GM19023 (cell line): Measurements from ENCODE around the gene CCDC18.
"Not testable (repeated sequence)": the region's sequence is repeated elsewhere in the genome, so short reads cannot be mapped to it uniquely, and the experiment has no call there.

Experiments
- ATAC-seq: cut with Tn5 transposase; IDR thresholded peaks from one replicate; pipeline ENCODE4 v1.9.1; 2021; ENCODE audit warnings: mild to moderate bottlenecking, moderate library complexity; ENCODE audit not compliant: unreplicated experiment

Gene CCDC18, protein sequence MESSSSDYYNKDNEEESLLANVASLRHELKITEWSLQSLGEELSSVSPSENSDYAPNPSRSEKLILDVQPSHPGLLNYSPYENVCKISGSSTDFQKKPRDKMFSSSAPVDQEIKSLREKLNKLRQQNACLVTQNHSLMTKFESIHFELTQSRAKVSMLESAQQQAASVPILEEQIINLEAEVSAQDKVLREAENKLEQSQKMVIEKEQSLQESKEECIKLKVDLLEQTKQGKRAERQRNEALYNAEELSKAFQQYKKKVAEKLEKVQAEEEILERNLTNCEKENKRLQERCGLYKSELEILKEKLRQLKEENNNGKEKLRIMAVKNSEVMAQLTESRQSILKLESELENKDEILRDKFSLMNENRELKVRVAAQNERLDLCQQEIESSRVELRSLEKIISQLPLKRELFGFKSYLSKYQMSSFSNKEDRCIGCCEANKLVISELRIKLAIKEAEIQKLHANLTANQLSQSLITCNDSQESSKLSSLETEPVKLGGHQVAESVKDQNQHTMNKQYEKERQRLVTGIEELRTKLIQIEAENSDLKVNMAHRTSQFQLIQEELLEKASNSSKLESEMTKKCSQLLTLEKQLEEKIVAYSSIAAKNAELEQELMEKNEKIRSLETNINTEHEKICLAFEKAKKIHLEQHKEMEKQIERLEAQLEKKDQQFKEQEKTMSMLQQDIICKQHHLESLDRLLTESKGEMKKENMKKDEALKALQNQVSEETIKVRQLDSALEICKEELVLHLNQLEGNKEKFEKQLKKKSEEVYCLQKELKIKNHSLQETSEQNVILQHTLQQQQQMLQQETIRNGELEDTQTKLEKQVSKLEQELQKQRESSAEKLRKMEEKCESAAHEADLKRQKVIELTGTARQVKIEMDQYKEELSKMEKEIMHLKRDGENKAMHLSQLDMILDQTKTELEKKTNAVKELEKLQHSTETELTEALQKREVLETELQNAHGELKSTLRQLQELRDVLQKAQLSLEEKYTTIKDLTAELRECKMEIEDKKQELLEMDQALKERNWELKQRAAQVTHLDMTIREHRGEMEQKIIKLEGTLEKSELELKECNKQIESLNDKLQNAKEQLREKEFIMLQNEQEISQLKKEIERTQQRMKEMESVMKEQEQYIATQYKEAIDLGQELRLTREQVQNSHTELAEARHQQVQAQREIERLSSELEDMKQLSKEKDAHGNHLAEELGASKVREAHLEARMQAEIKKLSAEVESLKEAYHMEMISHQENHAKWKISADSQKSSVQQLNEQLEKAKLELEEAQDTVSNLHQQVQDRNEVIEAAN (N-terminal part only)

DNA sequence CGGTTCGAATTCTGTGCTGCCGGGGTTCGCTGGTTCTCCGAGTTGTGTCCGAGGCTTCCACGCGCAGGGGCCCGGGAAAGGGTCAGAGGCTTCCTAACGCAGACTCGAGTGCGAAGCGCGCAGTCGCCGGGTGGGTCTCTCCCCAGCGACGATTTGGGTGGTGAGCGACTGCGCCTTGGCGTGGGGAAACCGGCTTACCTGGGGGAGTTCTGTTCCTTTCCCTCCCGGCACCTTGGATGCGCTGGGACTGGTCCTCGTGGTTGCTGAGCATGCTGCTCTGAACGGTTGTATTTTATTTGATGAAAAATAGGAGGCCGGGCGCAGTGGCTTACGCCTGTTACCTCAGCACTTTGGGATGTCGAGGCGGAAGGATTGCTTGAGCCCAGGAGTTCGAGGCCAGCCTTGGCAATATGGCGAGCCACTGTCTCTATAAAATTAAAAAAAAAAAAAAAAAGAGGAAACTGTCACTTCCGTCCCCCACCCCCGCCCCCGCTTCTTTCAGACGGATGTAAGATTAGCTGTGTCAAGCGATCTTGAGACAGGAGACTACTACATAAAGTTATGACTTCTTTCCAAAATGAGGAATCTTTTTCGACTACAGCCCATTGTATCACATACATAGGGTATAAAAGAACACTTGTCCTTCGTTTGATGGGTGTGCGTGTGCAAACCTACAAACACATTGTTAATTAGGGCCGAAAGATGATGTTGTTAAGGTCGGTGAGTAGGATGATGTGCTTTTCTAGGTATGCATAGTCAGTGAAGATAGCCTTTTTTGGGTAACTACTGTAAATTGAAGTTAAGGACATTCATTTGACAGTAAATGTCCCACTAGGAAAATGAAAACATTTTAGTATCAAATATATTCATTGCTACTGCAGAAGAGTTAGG, at the start of gene CCDC18:
Gene CCDC18 (plus strand): TSS at position 2 of the 891 bp plus-strand sequence. CDS start 2,638 bp downstream, outside the sequence.
- ATAC-seq: peak; percentile 19

DNA sequence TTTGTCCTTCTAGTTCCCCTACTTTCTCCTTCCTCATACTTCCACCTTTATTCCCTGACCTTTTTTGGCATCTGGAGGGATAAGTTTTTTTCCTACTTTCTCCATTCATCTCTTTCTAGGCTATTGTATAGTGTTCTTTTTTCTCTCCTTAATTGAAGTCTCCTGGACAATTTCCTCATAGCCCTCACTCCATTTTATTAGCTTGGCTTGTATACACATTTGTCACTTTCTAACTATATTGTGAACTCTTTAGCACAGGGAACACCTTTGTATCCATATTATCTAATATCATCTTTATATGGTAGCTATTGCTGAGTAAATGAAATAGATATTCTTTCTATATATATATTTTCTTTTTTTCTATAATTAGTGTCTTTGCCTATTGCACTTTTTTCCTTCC, 47.9 kb upstream of the CCDC18 start:
- no peak for ATAC-seq

DNA sequence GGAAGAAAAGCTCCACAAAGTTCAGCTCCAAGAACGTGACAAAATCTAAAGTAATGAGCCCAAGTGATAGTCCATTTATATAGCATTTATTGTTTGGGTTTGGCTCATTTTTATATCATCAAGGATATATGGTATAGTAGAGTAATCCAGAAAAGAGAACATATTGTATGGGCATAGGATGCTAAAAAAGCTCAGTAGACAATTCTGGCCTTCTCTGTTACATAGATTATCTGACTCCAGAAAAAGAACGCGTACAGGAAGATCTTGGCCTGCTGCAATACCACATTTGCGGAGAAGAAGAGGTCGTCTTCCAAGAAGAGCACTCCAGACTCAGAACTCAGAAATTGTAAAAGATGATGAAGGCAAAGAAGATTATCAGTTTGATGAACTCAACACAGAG, 44.1 kb upstream of the CCDC18 start:
- no peak for ATAC-seq

DNA sequence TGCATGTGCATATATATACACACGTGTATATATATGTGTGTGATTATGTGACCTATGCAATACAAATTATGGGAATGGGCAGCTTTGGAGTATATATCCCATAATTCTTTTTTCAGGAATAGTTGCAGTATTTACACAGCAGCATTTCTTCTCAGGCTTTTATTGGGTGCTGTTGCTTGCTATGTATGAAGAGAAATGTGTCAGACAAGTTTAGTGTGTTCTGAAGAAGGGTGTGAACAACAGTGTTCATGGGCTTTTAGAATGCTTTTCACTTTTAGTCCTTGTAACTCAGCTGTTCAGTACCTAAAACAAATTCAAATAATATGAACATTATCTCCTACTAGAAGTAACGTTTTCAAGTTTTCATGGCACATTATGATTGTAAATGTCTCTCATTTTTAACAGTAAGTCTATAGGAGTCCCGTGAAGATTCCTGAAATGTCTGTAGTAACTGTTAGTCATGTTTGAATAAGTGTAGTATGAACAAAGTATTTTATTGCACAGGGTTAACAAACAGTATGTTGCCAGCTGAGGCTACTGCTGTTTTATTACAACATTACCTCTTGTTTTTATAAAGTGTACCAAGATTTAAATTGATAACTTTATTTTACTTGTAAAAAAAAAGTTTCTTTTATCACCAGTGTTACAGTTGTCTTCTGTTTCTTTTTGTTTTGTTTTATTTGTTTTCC, 42.8 kb upstream of the CCDC18 start:
- ATAC-seq: no peak

DNA sequence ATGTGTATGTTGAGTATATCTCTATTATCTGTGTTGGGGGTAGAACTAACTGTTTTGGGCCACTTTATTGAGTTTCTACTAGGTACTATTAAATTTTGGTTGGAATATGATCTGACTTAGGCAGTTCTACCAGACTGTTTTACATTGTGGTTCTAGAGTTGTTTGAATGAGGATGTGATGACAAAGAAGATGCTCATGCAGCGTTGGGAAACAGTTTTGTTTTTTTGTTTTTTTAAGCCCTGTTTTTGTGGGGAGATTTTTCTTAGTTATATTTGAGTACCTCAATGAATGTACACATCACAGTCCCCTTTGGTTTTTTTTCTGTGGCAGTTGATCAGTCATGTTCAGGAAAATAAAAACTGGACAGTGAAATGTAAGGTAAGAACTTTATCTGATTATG, 40.4 kb upstream of the CCDC18 start:
- ATAC-seq: no peak

DNA sequence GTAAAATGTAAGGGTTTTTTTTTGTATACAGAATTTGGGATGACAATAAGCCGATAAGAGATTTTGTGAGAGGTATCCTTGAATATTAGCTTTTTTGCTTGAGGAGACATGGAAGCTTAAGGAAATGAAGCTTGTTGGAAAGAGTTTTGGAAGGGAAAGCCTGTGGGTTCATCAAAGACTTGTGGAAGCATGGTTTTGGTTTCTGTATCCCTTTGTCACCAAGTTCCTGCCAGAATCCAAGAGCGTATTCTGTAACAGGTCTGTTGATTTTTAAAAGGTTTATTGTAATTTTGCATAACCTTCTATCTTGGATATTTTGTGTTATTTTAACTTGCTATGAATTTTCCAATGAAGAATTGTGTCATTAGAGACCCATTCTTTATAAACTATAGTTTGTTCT, 38.4 kb upstream of the CCDC18 start:
- ATAC-seq: no peak

DNA sequence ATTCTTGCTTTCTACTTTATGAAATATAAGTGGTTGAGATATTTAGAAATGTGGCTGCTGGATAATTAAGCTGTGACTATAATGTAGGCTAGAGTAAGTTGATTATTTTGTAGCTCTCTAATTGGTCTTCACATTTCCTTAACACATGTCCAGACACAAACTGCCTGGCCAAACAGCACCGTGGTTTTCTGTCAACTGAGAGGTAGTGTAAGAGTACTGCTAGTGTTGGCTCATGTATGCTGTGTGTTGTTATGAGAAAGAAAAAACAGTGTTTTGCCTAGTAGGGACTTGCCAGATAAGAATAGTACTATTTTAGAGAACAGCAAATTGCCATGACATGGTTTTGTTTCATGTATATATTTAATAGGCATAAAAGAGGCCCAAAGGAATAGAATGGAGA, 37.4 kb upstream of the CCDC18 start:
- no peak for ATAC-seq

DNA sequence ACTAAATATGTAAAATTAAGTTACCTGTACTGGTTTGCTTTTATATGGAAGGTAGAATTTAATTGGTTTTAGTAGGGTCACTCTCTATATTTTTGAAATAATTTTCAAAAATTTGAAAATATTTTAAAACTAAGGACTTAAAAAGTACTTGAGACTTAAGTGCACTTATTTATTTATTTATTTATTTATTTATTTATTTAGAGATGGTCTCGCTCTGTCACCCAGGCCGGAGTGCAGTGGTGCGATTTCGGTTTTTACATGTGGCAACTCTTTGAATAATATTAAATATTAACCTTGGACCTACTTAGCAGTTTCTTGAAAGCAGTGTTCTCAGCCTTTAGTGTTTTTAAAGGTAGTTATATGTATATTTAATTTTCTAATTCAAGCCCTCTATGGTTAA, 36.8 kb upstream of the CCDC18 start:
- no peak for ATAC-seq

DNA sequence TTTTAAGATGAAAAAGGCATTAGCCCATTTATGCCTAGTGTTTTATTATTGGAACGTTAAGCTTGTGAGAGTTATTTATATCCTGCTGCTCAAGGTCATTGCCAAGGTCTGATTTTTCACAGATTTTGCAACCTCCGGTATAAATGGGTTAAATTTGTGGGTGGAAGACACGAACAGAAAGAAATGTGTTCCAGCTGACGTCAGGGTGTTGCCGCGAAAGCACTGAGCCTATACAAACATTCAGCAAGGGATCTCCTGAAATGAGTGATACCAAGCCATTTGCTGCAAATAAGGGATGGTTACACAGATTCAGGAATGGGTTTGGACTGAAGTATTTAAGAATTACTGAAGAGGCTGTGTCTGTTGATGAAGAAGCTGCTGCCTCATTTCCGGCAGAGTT, 32.5 kb upstream of the CCDC18 start:
- no peak for ATAC-seq

DNA sequence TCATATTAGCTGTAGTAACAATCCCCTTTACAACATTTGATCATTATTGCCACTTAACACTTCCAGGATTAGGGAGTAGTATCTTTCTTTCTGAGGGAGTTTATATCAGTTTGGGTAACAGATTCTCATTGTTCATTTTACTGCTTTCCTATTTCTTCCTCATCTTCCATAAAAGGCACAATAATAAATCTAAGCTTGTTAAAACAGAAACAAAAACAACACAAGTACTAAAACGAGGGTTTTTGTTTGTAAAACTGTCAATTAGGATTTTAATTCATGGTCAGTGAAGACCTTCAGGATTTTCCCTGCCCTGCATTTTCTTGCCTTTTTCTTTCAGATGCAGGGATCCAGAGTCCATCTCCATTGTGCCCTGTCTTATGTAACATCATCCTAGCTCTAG, 29.8 kb upstream of the CCDC18 start:
- ATAC-seq: no peak

DNA sequence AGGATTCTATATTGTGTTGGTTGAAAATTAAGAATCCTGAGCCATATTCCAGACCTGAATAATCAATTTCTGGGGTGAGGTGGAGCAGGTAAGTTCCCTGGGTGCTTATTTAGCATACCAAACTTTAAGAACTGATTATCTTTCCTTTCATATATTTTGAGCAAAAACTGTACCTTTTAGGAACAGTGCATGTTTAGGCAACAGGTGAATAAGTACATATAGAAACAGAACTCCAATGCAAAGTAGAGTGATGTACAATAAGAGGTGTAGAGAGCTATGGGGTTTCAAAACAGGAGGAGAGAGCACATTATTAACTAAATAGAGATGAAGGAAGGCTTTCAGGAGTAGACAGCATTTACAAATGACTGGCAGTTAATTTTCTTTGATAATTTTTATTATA, 29.1 kb upstream of the CCDC18 start:
- ATAC-seq: no peak

DNA sequence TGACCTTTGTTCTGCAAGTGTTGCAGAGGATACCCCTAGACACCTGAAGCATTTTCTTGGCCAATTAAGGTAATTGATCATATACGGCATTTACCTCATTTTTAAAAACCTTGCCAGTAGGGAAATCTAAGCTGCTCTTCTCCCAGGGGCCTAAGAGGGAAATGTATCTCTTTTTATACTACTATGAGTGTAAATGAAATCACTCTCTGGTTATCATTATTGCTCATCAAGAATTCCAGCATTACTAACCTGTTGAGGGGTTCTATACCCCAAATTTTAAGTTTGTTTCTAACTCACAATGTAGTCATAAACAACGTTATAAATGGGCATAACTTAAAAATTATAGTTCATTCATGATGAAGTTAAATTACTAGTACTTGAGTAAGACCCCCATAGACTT, 27.7 kb upstream of the CCDC18 start:
- ATAC-seq: no peak

DNA sequence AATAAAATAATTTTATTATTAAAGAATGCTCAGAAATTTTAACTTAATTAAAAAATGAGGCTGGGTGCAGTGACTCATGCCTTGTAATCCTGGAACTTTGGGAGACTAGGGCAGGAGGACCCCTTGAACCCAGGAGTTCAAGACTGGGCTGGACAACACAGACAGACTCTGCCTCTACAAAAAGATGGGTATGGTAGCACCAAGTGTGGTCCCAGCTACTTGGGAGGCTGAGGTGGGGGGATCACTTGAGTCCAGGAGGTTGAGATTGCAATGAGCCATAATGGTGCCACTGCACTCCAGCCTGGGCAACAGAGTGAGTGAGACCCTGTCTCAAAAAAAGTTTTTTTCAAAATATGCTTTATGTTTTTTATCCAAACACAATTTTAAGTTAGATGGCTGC, 25.6 kb upstream of the CCDC18 start:
- ATAC-seq: no peak

DNA sequence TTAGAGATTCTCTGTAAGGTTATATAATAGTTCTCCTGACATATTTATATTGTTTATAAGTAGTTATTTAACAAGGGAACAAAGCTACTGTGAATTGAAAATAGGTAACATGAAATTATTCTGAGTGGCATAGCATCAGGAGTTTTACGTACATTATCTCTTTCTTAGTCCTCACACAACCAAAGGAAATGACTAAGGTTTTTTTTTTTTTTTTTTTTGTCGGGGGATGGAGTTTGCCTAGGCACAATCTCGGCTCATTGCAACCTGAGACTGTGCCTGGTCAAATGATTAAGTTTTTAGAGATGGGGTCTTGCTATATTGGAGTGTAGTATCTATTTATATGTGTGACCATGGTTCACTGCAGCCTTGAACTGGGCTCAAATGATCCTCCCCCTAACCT, 25.2 kb upstream of the CCDC18 start:
- ATAC-seq: no peak

DNA sequence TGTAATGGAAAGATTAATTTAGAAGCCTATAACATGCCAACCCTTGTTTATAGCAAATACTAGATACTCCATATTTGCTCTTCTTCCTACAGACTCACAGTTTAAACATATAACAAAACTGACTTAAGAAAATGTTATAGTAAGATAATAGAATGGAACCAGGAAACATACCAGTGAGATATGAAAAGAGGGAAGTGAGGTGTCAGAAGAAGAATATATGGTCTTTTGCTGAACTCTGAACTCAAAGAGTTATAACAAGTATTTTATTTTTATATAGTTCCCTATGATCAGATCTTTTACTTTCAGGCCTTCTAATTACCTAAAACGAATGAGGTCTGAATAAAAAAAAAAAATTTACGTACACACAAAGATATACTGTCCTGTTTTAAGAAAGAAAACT, 21.2 kb upstream of the CCDC18 start:
- ATAC-seq: no peak

DNA sequence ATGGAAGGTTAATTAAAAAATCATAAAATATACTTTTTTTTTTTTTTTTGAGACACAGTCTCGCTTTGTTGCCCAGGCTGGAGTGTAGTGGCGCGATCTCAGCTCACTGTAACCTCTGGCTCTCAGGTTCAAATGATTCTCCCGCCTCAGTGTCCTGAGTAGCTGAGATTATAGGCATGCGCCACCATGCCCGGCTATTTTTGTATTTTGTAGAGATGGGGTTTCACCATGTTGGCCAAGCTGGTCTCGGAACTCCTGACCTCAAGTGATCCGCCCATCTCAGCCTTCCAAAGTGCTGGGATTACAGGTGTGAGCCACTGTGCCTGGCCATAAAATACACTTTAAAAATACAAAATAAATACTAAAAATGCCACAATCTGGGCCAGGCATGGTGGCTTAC, 17.2 kb upstream of the CCDC18 start:
- ATAC-seq: not testable (repeated sequence)

DNA sequence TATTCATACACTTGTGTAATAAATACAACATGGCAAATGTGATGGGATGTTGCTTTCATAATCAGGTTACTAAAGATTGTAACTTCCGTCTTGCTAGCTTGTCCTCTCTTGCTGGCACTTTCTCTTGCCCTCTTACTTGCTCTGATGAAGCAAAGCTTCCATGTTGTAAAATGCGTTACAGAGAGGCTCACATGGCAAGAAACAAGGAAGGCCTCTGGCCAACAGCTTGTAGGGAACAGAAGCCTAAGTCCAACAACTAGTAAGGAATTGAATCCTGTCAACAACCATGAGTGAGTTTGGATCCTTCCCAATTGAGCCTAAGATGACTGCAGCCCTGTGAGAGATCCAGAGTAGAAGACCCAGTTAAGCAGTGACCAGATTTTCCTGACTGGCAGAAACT, 15.7 kb upstream of the CCDC18 start:
- ATAC-seq: no peak

DNA sequence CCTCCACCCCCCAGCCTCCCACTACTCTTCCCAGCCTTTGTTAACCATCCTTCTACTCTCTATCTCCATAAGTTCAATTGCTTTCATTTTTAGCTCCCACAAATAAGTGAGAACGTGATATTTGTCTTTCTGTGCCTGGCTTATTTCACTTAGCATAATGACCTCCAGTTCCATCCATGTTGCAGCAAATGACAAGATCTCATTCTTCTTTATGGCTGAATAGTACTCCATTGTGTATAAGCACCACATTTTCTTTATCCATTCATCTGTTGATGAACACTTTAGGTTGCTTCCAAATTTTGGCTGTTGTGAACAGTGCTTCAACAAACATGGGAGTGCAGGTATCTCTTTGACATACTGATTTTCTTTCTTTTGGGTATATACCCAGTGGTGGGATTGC, 14.6 kb upstream of the CCDC18 start:
- not testable (repeated sequence) for ATAC-seq

DNA sequence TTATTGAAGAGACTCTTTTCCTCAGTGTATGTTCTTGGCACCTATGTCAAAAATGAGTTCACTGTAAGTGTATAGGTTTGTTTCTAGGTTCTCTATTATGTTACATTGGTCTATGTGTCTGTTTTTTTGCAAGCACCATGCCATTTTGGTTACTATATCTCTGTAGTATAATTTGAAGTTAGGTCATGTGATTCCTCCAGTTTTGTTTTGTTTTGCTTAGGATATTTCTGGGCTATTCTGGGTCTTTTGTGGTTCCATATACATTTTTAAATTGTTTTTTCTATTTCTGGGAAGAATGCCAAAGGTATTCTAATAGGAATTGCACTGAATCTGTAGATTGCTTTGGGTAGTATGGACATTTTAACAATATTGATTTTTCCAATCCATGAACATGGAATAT, 13.5 kb upstream of the CCDC18 start:
- ATAC-seq: no peak
